HCT116 (cell line): ENCODE measurements around the gene ITPR2. TPM values are rescaled to one million over a fixed set of nuclear protein-coding genes. Genes with fewer than 3 reads are reported as not detected.

Experiments used
- ATAC-seq: fragments of 200-7000 bp; cut with Tn5 transposase; 2 replicates; pipeline ENCODE4 v1.9.1; 2020; ENCODE audit warnings: mild to moderate bottlenecking, moderate library complexity
- BruUV-seq: library from RNA; stranded (reverse); fragments of 400-500 nt; replicated peaks from 2 replicates; lab custom pipeline; 2021; lab: Mats Ljungman, UMichigan
- CTCF ChIA-PET: fragments of 300-600 bp; sonication (Branson Sonifier 250); formaldehyde crosslinking; loops from one replicate; lab custom pipeline; 2021; ENCODE audit warnings: antibody characterized with exemption; lab: Charles Lee
- POLR2A ChIA-PET: fragments of 300-600, 350-600 bp; sonication (Branson Sonifier 250); formaldehyde crosslinking; loops from one replicate; lab custom pipeline; 2021; ENCODE audit warnings: antibody characterized with exemption; lab: Charles Lee
- RAD21 ChIA-PET, 2 experiments: fragments of 300-600 bp; sonication (Branson Sonifier 250); formaldehyde crosslinking; loops; one replicate each; lab custom pipeline; 2023; ENCODE audit warnings: low total read pairs in 2 of 2; ENCODE audit not compliant: uncharacterized antibody in 2 of 2, unreplicated experiment in 2 of 2, low non-redundant PET in 1 of 2; lab: Charles Lee
- DNase-seq: peaks from one replicate; pipeline ENCODE4 v3.0.0-alpha.2; 2010; ENCODE audit warnings: low read depth, low spot score
- H2AFZ ChIP-seq: fragments of 200-600 bp; shearing (Covaris generic), sonication (generic); 2 replicates; pipeline ENCODE4 v1.6.1; 2017; ENCODE audit warnings: low read depth, mixed run types, mixed read lengths, antibody characterized with exemption, low read length; ENCODE audit not compliant: poor library complexity, severe bottlenecking
- H3K27ac ChIP-seq: 2 replicates; pipeline ENCODE4 v1.5.1; 2012; ENCODE audit warnings: low read depth, low read length
- H3K27me3 ChIP-seq: fragments of 200-600 bp; sonication (generic); 2 replicates; pipeline ENCODE4 v1.6.1; 2016; ENCODE audit warnings: mixed run types, low read length, mixed read lengths; ENCODE audit not compliant: insufficient read depth
- H3K36me3 ChIP-seq, 2 experiments: fragments of 200-500 bp in 1 of 2; fragments of 200-600 bp in 1 of 2; sonication (Bioruptor generic) in 1 of 2; sonication (generic) in 1 of 2; 2 replicates each; pipeline versions ENCODE4 v1.5.1 to v1.6.1; 2014 to 2016; ENCODE audit warnings: low read length in 2 of 2, inconsistent platforms in 1 of 2, mixed read lengths in 1 of 2, mixed run types in 1 of 2; ENCODE audit not compliant: insufficient read depth in 2 of 2, control insufficient read depth in 1 of 2
- H3K4me1 ChIP-seq, 2 experiments: fragments of 200-600 bp in 1 of 2; sonication (generic) in 1 of 2; 2 replicates each; pipeline versions ENCODE4 v1.5.1 to v1.6.1; 2012 to 2017; ENCODE audit warnings: low read length in 2 of 2, inconsistent platforms in 1 of 2, mild to moderate bottlenecking in 1 of 2, mixed read lengths in 1 of 2, mixed run types in 1 of 2, moderate library complexity in 1 of 2; ENCODE audit not compliant: insufficient read depth in 2 of 2, control insufficient read depth in 1 of 2
- H3K4me2 ChIP-seq: fragments of 200-600 bp; sonication (generic); 2 replicates; pipeline ENCODE4 v1.6.1; 2017; ENCODE audit warnings: mixed run types, low read length, mixed read lengths
- H3K4me3 ChIP-seq, 2 experiments: fragments of 200-600 bp in 1 of 2; sonication (generic) in 1 of 2; replicated peaks in 1 of 2; 2 replicates each; pipeline ENCODE4 v1.5.1; 2011 to 2016; ENCODE audit warnings: low read length in 2 of 2, control low read depth in 1 of 2, low read depth in 1 of 2, mild to moderate bottlenecking in 1 of 2, mixed read lengths in 1 of 2, mixed run types in 1 of 2
- H3K79me2 ChIP-seq: fragments of 200-600 bp; sonication (generic); 2 replicates; pipeline ENCODE4 v1.6.1; 2017; ENCODE audit warnings: mild to moderate bottlenecking, mixed run types, low read length, moderate library complexity, mixed read lengths; ENCODE audit not compliant: insufficient read depth
- H3K9ac ChIP-seq: fragments of 200-600 bp; sonication (generic); 2 replicates; pipeline ENCODE4 v1.6.1; 2016; ENCODE audit warnings: low read length, mixed read lengths
- H3K9me2 ChIP-seq: fragments of 200-600 bp; sonication (generic), shearing (Covaris generic); 2 replicates; pipeline ENCODE4 v1.6.1; 2017; ENCODE audit warnings: mixed run types, mild to moderate bottlenecking, moderate library complexity; ENCODE audit not compliant: insufficient read depth
- H3K9me3 ChIP-seq, 2 experiments: fragments of 200-500 bp in 1 of 2; fragments of 200-600 bp in 1 of 2; sonication (Bioruptor generic) in 1 of 2; sonication (generic) in 1 of 2; 2 replicates each; pipeline ENCODE4 v1.6.1; 2014 to 2017; ENCODE audit warnings: low read length in 2 of 2, mixed read lengths in 2 of 2, inconsistent platforms in 1 of 2, low read depth in 1 of 2, mild to moderate bottlenecking in 1 of 2, mixed run types in 1 of 2, moderate library complexity in 1 of 2; ENCODE audit not compliant: control insufficient read depth in 1 of 2, insufficient read depth in 1 of 2
- H4K20me1 ChIP-seq: fragments of 200-600 bp; sonication (generic), shearing (Covaris generic); 2 replicates; pipeline ENCODE4 v1.6.1; 2017; ENCODE audit warnings: mixed run types, mild to moderate bottlenecking, moderate library complexity; ENCODE audit not compliant: insufficient read depth
- CEBPB ChIP-seq: IDR thresholded peaks from 2 replicates; pipeline ENCODE4 v1.6.1; 2012; ENCODE audit warnings: low read depth
- EGR1 ChIP-seq: IDR thresholded peaks from 2 replicates; pipeline ENCODE4 v1.6.1; 2012; ENCODE audit warnings: low read depth
- EZH2phosphoT487 ChIP-seq: fragments of 200-600 bp; IDR thresholded peaks from 2 replicates; pipeline ENCODE4 v1.6.1; 2018; ENCODE audit warnings: antibody characterized with exemption, borderline replicate concordance
- FOSL1 ChIP-seq: IDR thresholded peaks from 2 replicates; pipeline ENCODE4 v1.6.1; 2012; ENCODE audit warnings: low read depth
- JUND ChIP-seq: IDR thresholded peaks from 2 replicates; pipeline ENCODE4 v1.6.1; 2012
- POLR2AphosphoS5 ChIP-seq: IDR thresholded peaks from 2 replicates; pipeline ENCODE4 v1.6.1; 2011; ENCODE audit warnings: mild to moderate bottlenecking, low read depth, low read length, moderate library complexity
- RAD21 ChIP-seq: IDR thresholded peaks from 2 replicates; pipeline ENCODE4 v1.6.1; 2012; ENCODE audit warnings: low read depth, mild to moderate bottlenecking
- SP1 ChIP-seq: IDR thresholded peaks from 2 replicates; pipeline ENCODE4 v1.6.1; 2012; ENCODE audit warnings: low read depth
- SRF ChIP-seq: IDR thresholded peaks from 2 replicates; pipeline ENCODE4 v1.6.1; 2012; ENCODE audit warnings: low read depth
- YY1 ChIP-seq: IDR thresholded peaks from 2 replicates; pipeline ENCODE4 v1.6.1; 2011; ENCODE audit warnings: low read length, low read depth, moderate library complexity, mild to moderate bottlenecking; ENCODE audit not compliant: insufficient replicate concordance; ENCODE audit errors: extremely low read depth
- ZFX ChIP-seq: fragments of 450-650 bp; IDR thresholded peaks from 2 replicates; pipeline ENCODE4 v1.6.1; 2017
- intact Hi-C: fragments of 100-400 bp; cut with micrococcal nuclease; formaldehyde crosslinking; loops from 2 replicates; pipeline ENCODE4 v1.10.0; 2022
- total RNA-seq: library from RNA; stranded (reverse); gene quantifications from one replicate; pipeline ENCODE4 v1.2.1, GENCODE V29; 2021; ENCODE audit not compliant: unreplicated experiment
- TF ChIP-seq, protein P1 (sequence below), 3 experiments: fragments of 200-600 bp in 1 of 3; sonication (generic) in 1 of 3; IDR thresholded peaks in 2 of 3; conservative IDR thresholded peaks in 1 of 3; 2 replicates each; pipeline ENCODE4 v1.5.1; 2012 to 2017; ENCODE audit warnings: low read depth in 2 of 3, low read length in 2 of 3, antibody characterized with exemption in 1 of 3, borderline replicate concordance in 1 of 3, control low read depth in 1 of 3, mild to moderate bottlenecking in 1 of 3, mixed read lengths in 1 of 3, mixed run types in 1 of 3, moderate library complexity in 1 of 3; ENCODE audit not compliant: insufficient read depth in 1 of 3

Gene ITPR2
- total RNA-seq, 1 experiment from 2014 or later, result 6.5 TPM

DNA sequence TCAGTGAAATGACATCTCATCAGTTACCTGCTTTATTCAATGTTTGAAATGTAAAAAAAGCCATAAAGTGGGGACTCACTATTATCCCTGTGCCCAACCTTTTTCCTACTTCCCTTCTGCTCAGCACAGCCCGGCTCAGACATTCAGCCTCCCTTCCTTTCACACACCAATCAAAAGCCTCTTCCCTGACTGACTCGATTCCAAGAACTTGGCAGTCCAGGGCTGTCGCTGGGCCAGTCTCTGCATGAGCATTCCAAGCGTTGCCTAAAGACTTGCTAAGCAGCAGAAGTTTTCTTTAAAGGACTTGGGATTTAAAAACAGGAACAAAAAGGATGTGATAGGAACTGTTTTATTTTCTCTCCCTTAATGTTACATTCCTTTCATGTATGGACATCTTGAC is 22.7 kb downstream of the ITPR2 start:
- POLR2A ChIA-PET, result no interaction called here
- RAD21 ChIA-PET, result no interaction called here
- intact Hi-C loops, result no loop called here
- Histone ChIP-seq H2AFZ (no peak overlapping the region), H3K9me3 (no peaks in the 10 kb centered on the region), H3K9me2 (0 out of 2 replicates have a peak, but pooled peaks cover 5% of the 10 kb centered on the region), H3K4me1 (no peaks in the 10 kb centered on the region), H3K79me2 (no peaks in the 10 kb centered on the region), H3K27me3 (no peaks in the 10 kb centered on the region), H3K36me3 (no peaks in the 10 kb centered on the region), H3K27ac (no peak overlapping the region), H3K4me3 (no peak overlapping the region), H4K20me1 (no peaks in the 10 kb centered on the region), H3K9ac (no peak overlapping the region), H3K4me2 (no peak overlapping the region)
- BruUV-seq, result no TSS peak
- CTCF ChIA-PET, result no interaction called here
- no peak for DNase-seq
- ATAC-seq, result no peak
- no peak for TF ChIP-seq ZFX
- TF ChIP-seq SRF, result no peak
- TF ChIP-seq, protein P1, sequence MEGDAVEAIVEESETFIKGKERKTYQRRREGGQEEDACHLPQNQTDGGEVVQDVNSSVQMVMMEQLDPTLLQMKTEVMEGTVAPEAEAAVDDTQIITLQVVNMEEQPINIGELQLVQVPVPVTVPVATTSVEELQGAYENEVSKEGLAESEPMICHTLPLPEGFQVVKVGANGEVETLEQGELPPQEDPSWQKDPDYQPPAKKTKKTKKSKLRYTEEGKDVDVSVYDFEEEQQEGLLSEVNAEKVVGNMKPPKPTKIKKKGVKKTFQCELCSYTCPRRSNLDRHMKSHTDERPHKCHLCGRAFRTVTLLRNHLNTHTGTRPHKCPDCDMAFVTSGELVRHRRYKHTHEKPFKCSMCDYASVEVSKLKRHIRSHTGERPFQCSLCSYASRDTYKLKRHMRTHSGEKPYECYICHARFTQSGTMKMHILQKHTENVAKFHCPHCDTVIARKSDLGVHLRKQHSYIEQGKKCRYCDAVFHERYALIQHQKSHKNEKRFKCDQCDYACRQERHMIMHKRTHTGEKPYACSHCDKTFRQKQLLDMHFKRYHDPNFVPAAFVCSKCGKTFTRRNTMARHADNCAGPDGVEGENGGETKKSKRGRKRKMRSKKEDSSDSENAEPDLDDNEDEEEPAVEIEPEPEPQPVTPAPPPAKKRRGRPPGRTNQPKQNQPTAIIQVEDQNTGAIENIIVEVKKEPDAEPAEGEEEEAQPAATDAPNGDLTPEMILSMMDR (IDR thresholded peaks at IDR 0.05 in 2 of 3, conservative IDR thresholded peaks at IDR 0.05 in 1 of 3; ENCODE audit: borderline replicate concordance in 1 of 3, insufficient read depth in 1 of 3, low read depth in 2 of 3, low read length in 2 of 3), result no peak
- no peak for TF ChIP-seq POLR2AphosphoS5
- no peak for TF ChIP-seq YY1
- TF ChIP-seq RAD21, result no peak
- no peak for TF ChIP-seq SP1
- TF ChIP-seq EZH2phosphoT487, result no peak
- no peak for TF ChIP-seq JUND
- no peak for TF ChIP-seq FOSL1
- no peak for TF ChIP-seq EGR1
- no peak for TF ChIP-seq CEBPB
